HepG2 (cell line): ENCODE data around the gene P4HB. TPM values are rescaled to one million over a fixed set of nuclear protein-coding genes. Genes with fewer than 3 reads are reported as not detected.

Experiments
- CEBPG ChIP-seq: IDR thresholded peaks from 2 replicates; pipeline ENCODE4 v1.6.1; 2016
- CHCHD3 ChIP-seq: sonication (generic); formaldehyde crosslinking; IDR thresholded peaks from 2 replicates; pipeline ENCODE4 v1.8.0; 2022; ENCODE audit warnings: mild to moderate bottlenecking, missing genetic modification reagents, moderate library complexity
- CHD4 ChIP-seq: fragments of 200-600 bp; sonication (generic); IDR thresholded peaks from 2 replicates; pipeline ENCODE4 v1.7.0; 2017; ENCODE audit warnings: mild to moderate bottlenecking, low read length, borderline replicate concordance
- ELK4 ChIP-seq: sonication (generic); formaldehyde crosslinking; IDR thresholded peaks from 2 replicates; pipeline ENCODE4 v1.9.0; 2021; ENCODE audit warnings: missing genetic modification reagents, borderline replicate concordance
- ETV5 ChIP-seq: IDR thresholded peaks from 2 replicates; pipeline ENCODE4 v1.6.1; 2018; ENCODE audit warnings: missing biosample characterization, missing genetic modification reagents, inconsistent platforms, borderline replicate concordance
- KDM5B ChIP-seq: sonication (generic); formaldehyde crosslinking; IDR thresholded peaks from 2 replicates; pipeline ENCODE4 v1.4.0; 2020; ENCODE audit warnings: missing genetic modification reagents, mild to moderate bottlenecking, borderline replicate concordance
- KDM6A ChIP-seq: IDR thresholded peaks from 2 replicates; pipeline ENCODE4 v1.6.1; 2016; ENCODE audit warnings: low read depth
- MLX ChIP-seq: IDR thresholded peaks from 2 replicates; pipeline ENCODE4 v1.6.1; 2016
- NAIF1 ChIP-seq: sonication (generic); formaldehyde crosslinking; IDR thresholded peaks from 2 replicates; pipeline ENCODE4 v1.5.0; 2020; ENCODE audit warnings: mild to moderate bottlenecking, missing genetic modification reagents, borderline replicate concordance
- NBN ChIP-seq: fragments of 450-650 bp; conservative IDR thresholded peaks from 2 replicates; pipeline ENCODE4 v1.6.1; 2017
- NFAT5 ChIP-seq: sonication (generic); formaldehyde crosslinking; IDR thresholded peaks from 2 replicates; pipeline ENCODE4 v1.4.0; 2020; ENCODE audit warnings: missing genetic modification reagents
- PAWR ChIP-seq: sonication (generic); formaldehyde crosslinking; IDR thresholded peaks from 2 replicates; pipeline ENCODE4 v1.4.0; 2020; ENCODE audit warnings: missing genetic modification reagents, mild to moderate bottlenecking, borderline replicate concordance
- SMAD9 ChIP-seq: sonication (generic); formaldehyde crosslinking; IDR thresholded peaks from 2 replicates; pipeline ENCODE4 v1.5.1; 2020; ENCODE audit warnings: mild to moderate bottlenecking, missing genetic modification reagents
- SSRP1 ChIP-seq: IDR thresholded peaks from 2 replicates; pipeline ENCODE4 v1.6.1; 2016; ENCODE audit warnings: control low read depth
- THYN1 ChIP-seq: sonication (generic); formaldehyde crosslinking; IDR thresholded peaks from 2 replicates; pipeline ENCODE4 v1.8.1; 2023; ENCODE audit warnings: low read depth, mild to moderate bottlenecking, moderate library complexity, missing genetic modification reagents, borderline replicate concordance
- ZBTB21 ChIP-seq: sonication (generic); formaldehyde crosslinking; IDR thresholded peaks from 2 replicates; pipeline ENCODE4 v1.4.0; 2020; ENCODE audit warnings: missing genetic modification reagents
- ZIK1 ChIP-seq: sonication (generic); formaldehyde crosslinking; IDR thresholded peaks from 2 replicates; pipeline ENCODE4 v1.5.0; 2020; ENCODE audit warnings: mild to moderate bottlenecking, low read depth, missing genetic modification reagents, borderline replicate concordance
- ZNF431 ChIP-seq: sonication (generic); formaldehyde crosslinking; IDR thresholded peaks from 2 replicates; pipeline ENCODE4 v1.9.0; 2022; ENCODE audit warnings: missing genetic modification reagents, low read depth, mild to moderate bottlenecking, borderline replicate concordance
- ZNF615 ChIP-seq: sonication (generic); formaldehyde crosslinking; IDR thresholded peaks from 2 replicates; pipeline ENCODE4 v1.5.0; 2020; ENCODE audit warnings: mild to moderate bottlenecking, missing genetic modification reagents, borderline replicate concordance
- ZNF816 ChIP-seq: sonication (generic); formaldehyde crosslinking; IDR thresholded peaks from 2 replicates; pipeline ENCODE4 v1.8.0; 2022; ENCODE audit warnings: missing genetic modification reagents, mild to moderate bottlenecking, borderline replicate concordance
- ZNF83 ChIP-seq: sonication (generic); formaldehyde crosslinking; IDR thresholded peaks from 2 replicates; pipeline ENCODE4 v1.4.0; 2020; ENCODE audit warnings: missing genetic modification reagents, mild to moderate bottlenecking, borderline replicate concordance
- polyA plus RNA-seq, 8 experiments: library from polyadenylated mRNA; depleted of rRNA in 3 of 8; stranded (reverse) in 7 of 8; unstranded in 1 of 8; fragments of >200 nt; fragmentation: Illumina TruSeq in 4 of 8; extraction: Trizol in 4 of 8; gene quantifications; 2 replicates each; pipeline versions ENCODE4 v1.2.1 to v1.2.3, GENCODE V29; 2011 to 2016; ENCODE audit warnings: low read depth in 4 of 8, missing spikeins in 1 of 8, mixed read lengths in 1 of 8; ENCODE audit not compliant: insufficient read depth in 1 of 8
- total RNA-seq, 5 experiments: library from RNA; depleted of rRNA; stranded (reverse); fragments of >200 nt; fragmentation: Illumina TruSeq; extraction: Trizol; gene quantifications; 2 replicates each; pipeline ENCODE4 v1.2.3, GENCODE V29; 2016; ENCODE audit warnings: low read depth in 1 of 5

Gene P4HB
- total and polyA plus RNA-seq, 2 of the 13 experiments (the other 11 are each of a cell fraction or from before 2014, with no cell fraction given) = 185 to 782 TPM

GRCh38 chr17:81867170-81867990 is 7.0 kb upstream of the P4HB start (continued):
- TF ChIP-seq ELK4 (CRISPR knock-in tag) = no peak; the same call in 1 of the 2 replicates
- no peak for TF ChIP-seq SMAD9
- no peak; the same call in none of the 2 replicates for TF ChIP-seq CEBPG (CRISPR knock-in tag)
- 0 out of 2 replicates have a peak, but pooled peaks have one; percentile 64 for TF ChIP-seq KDM5B (CRISPR knock-in tag)
- TF ChIP-seq NAIF1 = no peak
- no peak for TF ChIP-seq MLX (CRISPR knock-in tag)
- no peak for TF ChIP-seq KDM6A (CRISPR knock-in tag)
- no peak for TF ChIP-seq ZNF615
- no peak for TF ChIP-seq THYN1 (CRISPR knock-in tag)
- TF ChIP-seq ZNF83 = no peak
- no peak for TF ChIP-seq ZNF431
- no peak for TF ChIP-seq ZBTB21 (CRISPR knock-in tag)
- peak; percentile 81 for TF ChIP-seq CHCHD3 (CRISPR knock-in tag)
- peak; percentile 95 for TF ChIP-seq SSRP1
- no peak for TF ChIP-seq ZIK1 (CRISPR knock-in tag)
- TF ChIP-seq NBN = no peak
- 0 out of 2 replicates have a peak, but pooled peaks have one; percentile 65 for TF ChIP-seq PAWR (CRISPR knock-in tag)
- TF ChIP-seq ZNF816 (CRISPR knock-in tag) = peak; percentile 85; the same call in 1 of the 2 replicates
- TF ChIP-seq ETV5 (CRISPR knock-in tag) = no peak
- TF ChIP-seq CHD4 = no peak
- peak; percentile 45 for TF ChIP-seq NFAT5 (CRISPR knock-in tag)
